Measurements from ENCODE around the gene TNRC6C. TPM values are rescaled to one million over a fixed set of nuclear protein-coding genes. Genes with fewer than 3 reads are reported as not detected.

The TNRC6C gene
- total RNA-seq, 2 donors from 2014 or later: 64.4 to 64.5 TPM

DNA sequence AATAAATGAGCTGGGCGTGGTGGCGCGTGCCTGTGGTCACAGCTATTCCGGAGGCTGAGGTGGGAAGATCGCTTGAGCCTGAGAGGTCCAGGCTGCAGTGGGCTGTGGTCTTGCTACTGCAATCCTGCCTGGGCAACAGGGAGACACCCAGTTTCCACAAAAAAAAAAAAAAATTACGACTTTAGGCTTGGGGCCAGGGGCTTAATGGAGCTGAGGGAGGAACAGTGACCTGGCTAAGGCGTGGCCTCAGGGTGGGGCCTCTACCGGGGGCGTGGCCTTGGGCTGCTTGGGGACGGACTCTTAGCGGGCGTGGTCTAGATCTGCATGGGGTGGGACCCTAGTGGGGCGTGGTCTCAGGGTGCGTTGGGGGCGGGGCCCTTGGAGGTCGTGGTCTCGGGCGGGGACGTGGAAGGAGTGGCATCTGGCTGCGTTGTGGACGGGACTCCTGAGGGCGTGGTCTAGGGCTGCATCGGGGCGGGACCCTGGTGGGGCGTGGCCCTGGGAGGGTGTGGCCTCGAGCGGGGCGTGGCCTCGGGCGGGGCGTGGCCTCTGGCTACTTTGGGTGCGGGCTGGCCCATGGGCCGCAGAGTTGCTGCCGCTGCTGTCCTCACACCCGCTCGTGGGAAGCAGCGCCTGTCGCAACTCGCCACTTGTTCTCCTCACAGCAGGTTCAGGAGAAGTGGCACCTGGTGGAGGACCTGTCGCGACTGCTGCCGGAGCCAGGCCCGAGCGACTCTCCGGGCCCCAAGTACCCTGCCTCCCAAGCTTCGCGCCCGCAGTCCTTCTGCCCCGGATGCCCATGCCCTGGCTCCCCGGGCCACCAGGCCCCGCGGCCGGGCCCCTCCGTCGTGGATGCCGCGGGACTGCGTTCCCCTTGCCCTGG is 181.9 kb downstream of the TNRC6C start:
- Mint-ChIP-seq H3K4me1 (peaks cover 47% of the 10 kb centered on the region), H3K27me3 (no peaks in the 10 kb centered on the region)
- peak; percentile 91 for ATAC-seq

DNA sequence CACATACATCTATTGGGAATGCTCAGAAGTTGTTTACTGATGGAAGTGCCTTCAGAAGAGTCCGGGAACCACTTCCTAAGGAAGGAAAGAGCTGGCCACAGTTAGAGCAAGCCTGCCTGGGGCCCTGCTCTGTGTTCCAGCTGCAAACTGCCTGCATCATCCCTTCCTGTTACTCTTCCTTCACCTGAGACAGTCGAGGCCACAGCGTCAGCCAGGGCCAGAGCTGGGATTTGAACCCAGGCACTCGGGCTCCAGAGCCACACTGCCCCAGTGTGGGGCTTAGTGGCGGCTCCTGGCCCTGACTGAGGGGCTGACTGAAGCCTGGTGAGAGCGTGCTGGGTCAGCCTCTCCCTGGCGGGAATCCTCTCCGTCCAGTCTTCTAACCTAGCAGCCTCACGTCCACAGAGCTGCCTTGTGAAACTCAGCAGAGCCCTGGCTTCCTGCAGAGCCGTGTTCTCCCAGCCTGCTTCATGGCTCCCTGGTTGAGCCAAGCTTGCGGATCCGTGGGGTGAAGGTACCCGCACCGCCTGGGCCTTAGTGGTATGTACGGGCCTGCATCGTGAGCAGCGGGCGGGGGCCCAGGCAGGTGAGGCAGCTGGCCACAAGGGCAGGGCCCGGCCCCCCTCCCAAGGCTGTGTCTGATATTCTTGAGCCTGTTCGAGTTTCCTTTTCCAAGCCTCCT is 183.1 kb downstream of the TNRC6C start:
- ATAC-seq (no peak), DNase-seq (no peak)
- peaks cover 39% of the 10 kb centered on the region for H3K4me1 Mint-ChIP-seq
- H3K27ac Mint-ChIP-seq: no peak overlapping the region
- H3K9me3 ChIP-seq (ENCODE audit: control insufficient read depth, low read length, poor library complexity, severe bottlenecking): no peaks in the 10 kb centered on the region
- no peaks in the 10 kb centered on the region for H3K27me3 Mint-ChIP-seq
- H3K36me3 Mint-ChIP-seq (ENCODE audit: low read depth): peaks cover 2% of the 10 kb centered on the region
- H3K4me3 Mint-ChIP-seq: no peak overlapping the region

More for the DNA sequence above, 181.9 kb downstream of the TNRC6C start:
- DNase-seq: peak; percentile 90 to 95 (median 91)
- no peaks in the 10 kb centered on the region for H3K9me3 ChIP-seq (ENCODE audit: control insufficient read depth, low read length, poor library complexity, severe bottlenecking)
- H3K36me3 Mint-ChIP-seq (ENCODE audit: low read depth): peaks cover 5% of the 10 kb centered on the region
- H3K27ac Mint-ChIP-seq: peak overlapping the region; percentile 87
- H3K4me3 Mint-ChIP-seq: peak overlapping the region; percentile 82

DNA sequence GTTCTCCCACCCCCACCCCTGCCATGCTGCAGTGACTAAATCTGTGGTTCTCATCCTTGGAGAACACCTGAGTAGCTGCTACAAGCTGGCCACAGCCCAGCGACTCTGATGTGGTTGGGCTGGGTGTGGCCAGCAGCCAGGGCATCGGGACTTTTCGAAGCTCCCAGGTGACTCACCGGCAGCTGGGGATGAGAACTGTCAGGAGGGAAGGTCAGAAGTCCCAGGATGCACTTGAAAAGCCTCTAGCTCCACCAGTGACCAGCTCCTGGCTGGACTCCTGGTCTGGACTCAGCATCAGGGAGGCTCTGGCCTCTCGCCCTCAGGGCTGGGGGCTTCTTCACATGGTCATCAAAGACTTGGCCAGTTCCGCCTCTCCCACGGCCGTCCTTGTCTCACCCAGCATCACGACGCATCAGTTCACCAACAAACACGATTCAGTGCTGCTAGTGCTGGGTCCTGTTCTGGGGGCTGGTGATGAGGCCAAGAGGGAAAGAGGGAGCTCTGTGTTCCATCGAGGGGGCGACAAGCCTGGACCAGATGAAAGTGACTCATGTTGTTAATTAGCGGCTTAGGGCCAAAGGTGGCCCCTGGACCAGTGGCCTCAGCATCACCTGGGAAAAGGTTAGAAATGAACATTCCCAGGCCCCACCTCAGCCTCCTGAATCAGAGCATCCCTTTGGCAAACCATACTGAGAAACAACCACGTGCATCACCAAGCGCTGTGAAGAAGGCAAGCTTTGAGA is 183.8 kb downstream of the TNRC6C start:
- no peaks in the 10 kb centered on the region for H3K9me3 ChIP-seq (ENCODE audit: control insufficient read depth, low read length, poor library complexity, severe bottlenecking)
- Mint-ChIP-seq H3K27ac (no peak overlapping the region), H3K36me3 (ENCODE audit: low read depth) (peaks cover 2% of the 10 kb centered on the region), H3K4me3 (no peak overlapping the region), H3K27me3 (no peaks in the 10 kb centered on the region), H3K4me1 (peaks cover 34% of the 10 kb centered on the region)
- ATAC-seq (no peak), DNase-seq (no peak)

DNA sequence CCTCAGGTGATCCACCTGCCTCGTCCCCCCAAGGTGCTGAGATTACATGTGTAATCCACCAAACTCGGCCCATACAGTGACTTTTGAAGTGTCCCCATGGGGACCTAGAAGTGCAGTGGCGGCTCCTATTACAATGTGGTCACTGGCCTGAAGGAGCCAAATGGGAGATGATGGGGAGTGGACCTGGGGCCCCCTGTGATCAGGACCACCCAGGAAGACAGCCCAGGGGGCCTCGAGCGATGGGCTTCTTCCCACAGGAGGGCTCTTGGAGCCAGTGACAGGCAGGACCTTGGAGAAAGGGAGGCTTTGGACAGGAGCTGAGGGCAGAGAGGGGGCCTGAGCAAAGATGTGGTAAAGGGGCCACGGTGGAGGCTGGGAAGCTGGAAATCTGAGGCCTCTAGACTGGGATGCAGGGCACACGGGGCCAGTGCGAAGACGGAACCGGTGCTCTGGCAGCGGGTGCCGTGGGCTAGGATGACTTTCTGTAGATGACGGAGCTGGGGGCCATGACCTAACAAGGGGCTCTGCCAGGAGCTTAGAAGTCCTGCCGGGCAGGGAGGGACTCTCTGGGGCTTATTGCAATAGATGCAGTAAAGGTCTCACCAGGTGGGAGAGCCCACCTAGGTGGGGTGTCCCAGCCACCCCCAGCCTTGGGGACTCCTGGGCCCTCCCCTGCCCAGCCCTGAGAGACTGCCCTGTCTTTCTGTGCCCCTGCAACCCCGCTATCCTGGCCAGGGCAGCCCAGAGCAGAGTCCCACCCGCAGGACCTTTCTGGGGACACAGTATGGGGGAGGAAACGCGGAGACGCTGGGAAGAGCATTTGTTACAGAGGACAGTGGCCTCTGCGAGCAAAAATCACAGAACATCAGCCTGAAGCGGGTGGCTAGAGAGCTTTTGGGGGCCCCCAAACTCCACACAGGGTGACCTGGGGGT is 185.0 kb downstream of the TNRC6C start:
- DNase-seq (no peak), ATAC-seq (no peak)
- H3K27ac Mint-ChIP-seq: no peak overlapping the region
- H3K4me3 Mint-ChIP-seq: no peak overlapping the region
- peaks cover 31% of the 10 kb centered on the region for H3K4me1 Mint-ChIP-seq
- H3K9me3 ChIP-seq (ENCODE audit: control insufficient read depth, low read length, poor library complexity, severe bottlenecking): no peaks in the 10 kb centered on the region
- H3K27me3 Mint-ChIP-seq: no peaks in the 10 kb centered on the region
- peaks cover 2% of the 10 kb centered on the region for H3K36me3 Mint-ChIP-seq (ENCODE audit: low read depth)

DNA sequence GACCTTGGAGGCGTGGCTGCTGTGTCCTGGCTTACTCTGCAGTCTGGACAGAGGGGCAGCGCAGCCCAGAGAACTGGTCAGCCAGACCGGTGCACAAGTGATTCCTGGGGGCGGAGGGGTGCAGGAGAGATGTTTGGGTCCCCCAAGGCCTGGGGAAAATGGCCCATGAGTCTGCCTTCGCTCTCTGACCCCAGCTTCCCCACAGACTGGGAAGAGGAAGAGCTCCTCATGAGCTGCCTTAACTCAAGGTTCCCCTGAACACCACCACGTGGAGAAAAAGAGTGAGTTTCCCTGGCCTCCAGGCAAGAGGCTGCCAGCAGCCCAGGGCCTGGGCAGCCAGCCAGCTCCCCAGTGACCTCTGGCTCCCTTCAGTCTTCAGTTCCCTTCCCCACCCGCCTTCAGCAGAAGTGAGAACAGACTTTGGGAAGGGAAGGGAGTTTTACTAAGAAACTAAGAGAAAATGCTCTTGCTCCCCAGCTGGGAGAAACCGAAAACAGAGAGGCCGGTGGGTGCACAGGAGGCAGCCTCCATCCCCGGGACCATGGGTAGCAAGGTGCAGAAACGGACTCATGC is 185.7 kb downstream of the TNRC6C start:
- DNase-seq (no peak), ATAC-seq (no peak)
- peaks cover 2% of the 10 kb centered on the region for H3K36me3 Mint-ChIP-seq (ENCODE audit: low read depth)
- H3K4me1 Mint-ChIP-seq: peaks cover 26% of the 10 kb centered on the region
- no peaks in the 10 kb centered on the region for H3K27me3 Mint-ChIP-seq
- no peak overlapping the region for H3K27ac Mint-ChIP-seq
- H3K9me3 ChIP-seq (ENCODE audit: control insufficient read depth, low read length, poor library complexity, severe bottlenecking): no peaks in the 10 kb centered on the region
- H3K4me3 Mint-ChIP-seq: no peak overlapping the region

DNA sequence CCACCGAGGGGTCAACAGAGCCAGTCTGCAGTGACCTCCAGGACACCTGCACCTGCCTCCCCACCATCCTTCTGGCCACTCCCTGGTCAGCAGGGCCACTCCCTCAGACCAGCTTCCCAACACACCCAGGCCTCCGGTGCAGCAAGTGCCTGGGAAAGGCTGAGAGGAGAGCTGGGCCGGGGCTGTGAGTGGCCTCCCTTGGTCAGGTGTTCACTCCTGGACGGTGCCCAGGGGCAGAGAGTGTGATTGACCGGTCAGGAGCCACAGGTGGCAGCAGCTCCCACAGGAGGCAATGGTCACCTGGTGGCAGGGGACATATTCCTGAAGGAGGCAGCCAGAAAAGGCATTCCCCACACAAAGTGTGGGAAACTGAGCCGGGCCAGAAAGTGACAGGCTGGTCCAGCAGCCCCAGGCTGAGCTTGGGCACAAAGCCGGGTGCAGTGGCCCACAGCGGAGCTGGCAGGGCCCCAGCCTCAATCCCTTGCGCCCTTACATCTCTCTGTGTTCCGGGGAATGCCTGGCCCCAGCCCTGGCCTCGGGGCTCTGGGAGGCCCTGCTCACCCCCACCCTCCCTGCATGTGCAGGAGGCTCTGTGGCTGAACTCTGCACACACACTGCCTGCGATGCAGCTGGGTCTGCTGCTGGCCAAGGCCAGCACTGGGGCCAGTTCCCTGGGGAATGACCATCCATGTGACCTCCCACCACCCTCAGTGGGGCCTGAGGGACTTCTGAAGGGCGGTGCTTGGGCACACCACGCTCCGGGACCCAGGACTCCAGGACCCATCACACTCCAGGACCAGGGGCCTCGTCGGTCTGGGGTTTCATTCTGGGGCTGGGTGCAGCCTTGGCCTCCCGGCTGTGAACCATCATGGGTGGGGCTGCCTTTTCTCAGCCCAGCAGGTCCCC is 186.5 kb downstream of the TNRC6C start:
- no peaks in the 10 kb centered on the region for H3K9me3 ChIP-seq (ENCODE audit: control insufficient read depth, low read length, poor library complexity, severe bottlenecking)
- DNase-seq (no peak), ATAC-seq (no peak)
- H3K27me3 Mint-ChIP-seq: no peaks in the 10 kb centered on the region
- no peak overlapping the region for H3K4me3 Mint-ChIP-seq
- H3K27ac Mint-ChIP-seq: no peak overlapping the region
- H3K36me3 Mint-ChIP-seq (ENCODE audit: low read depth): peaks cover 2% of the 10 kb centered on the region
- H3K4me1 Mint-ChIP-seq: peaks cover 22% of the 10 kb centered on the region

DNA sequence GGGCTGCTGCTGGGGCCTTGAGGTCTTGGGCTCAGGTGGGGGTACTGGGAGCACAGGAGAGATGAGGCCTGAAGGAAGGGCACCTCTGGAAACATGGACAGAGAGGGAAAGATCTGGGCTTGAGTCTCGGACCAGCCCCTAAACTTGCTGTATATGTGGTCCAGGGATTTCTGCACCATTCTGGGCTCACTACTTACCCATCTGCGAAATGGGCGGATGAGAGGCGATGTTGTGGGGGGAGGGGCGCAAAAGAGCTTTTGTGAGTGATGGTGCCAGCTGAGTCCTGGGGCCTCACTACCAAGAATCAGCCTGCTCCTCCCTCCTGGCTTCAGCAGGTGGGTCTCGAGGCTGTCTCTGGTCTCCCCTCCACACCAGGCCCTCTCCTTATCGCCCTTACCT is 188.0 kb downstream of the TNRC6C start:
- DNase-seq (no peak), ATAC-seq (no peak)
- H3K4me3 Mint-ChIP-seq: no peak overlapping the region
- no peaks in the 10 kb centered on the region for H3K36me3 Mint-ChIP-seq (ENCODE audit: low read depth)
- no peaks in the 10 kb centered on the region for H3K9me3 ChIP-seq (ENCODE audit: control insufficient read depth, low read length, poor library complexity, severe bottlenecking)
- peaks cover 15% of the 10 kb centered on the region for H3K4me1 Mint-ChIP-seq
- no peaks in the 10 kb centered on the region for H3K27me3 Mint-ChIP-seq
- peak overlapping the region; percentile 65 for H3K27ac Mint-ChIP-seq

DNA sequence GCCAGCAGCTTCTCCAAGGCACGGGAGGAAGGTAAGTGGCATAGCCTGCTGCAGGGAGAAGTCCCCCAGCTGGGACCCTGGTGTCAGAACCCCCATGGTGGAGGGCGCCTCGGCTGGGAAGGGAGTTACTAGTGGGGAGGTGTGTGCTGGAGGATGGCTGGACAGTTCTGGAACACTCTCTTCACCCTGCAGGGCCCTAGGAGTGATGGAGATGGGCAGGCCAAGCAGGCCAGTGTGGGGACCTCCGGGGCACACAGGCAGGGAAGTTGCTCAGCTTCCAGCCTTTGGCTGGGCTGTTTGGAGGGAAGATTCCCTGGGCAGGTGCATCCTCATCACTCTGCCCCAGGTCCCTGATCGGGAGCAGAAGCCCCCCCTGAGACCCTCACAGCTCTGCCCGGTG is 188.4 kb downstream of the TNRC6C start:
- ATAC-seq: no peak
- no peaks in the 10 kb centered on the region for H3K9me3 ChIP-seq (ENCODE audit: control insufficient read depth, low read length, poor library complexity, severe bottlenecking)
- H3K36me3 Mint-ChIP-seq (ENCODE audit: low read depth): no peaks in the 10 kb centered on the region
- H3K27me3 Mint-ChIP-seq: no peaks in the 10 kb centered on the region
- no peak overlapping the region for H3K4me3 Mint-ChIP-seq
- H3K27ac Mint-ChIP-seq: peak overlapping the region; percentile 65
- H3K4me1 Mint-ChIP-seq: peaks cover 15% of the 10 kb centered on the region
- DNase-seq: no peak

DNA sequence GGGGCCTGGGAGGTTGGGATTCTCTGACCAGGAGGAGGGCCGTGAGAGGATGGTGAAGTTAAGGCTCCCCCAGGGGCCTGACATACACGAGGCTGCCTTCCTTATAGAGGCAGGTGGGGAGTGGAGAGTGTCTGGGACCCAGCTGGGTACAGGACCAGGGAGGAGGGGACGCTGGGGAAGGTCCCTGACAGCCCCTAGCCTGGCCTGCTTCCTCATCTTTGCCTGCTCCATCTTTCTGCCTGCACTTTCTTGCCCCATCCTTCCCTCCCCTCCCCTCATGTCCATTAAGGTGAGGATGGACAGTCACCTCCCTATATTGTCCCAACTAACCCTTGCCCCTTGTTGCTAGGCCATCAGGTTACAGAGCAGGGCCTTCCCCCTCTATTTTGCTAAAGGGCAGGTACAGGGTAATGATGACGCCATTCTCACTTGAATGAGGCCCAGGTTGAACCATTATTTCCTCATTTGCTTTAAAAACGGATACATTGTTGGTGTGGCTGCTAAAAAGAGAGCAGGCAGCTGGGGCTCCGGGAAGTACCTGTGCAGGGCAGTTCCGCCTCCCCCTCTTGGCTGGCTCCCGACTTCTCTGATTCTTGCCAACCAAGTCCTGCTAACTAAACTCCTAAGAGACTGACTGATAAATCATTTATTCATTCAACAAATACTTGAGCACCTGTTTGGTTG is 189.0 kb downstream of the TNRC6C start:
- DNase-seq: no peak
- no peaks in the 10 kb centered on the region for H3K9me3 ChIP-seq (ENCODE audit: control insufficient read depth, low read length, poor library complexity, severe bottlenecking)
- Mint-ChIP-seq H3K27ac (peak overlapping the region; percentile 65), H3K36me3 (ENCODE audit: low read depth) (no peaks in the 10 kb centered on the region), H3K4me1 (peaks cover 15% of the 10 kb centered on the region), H3K27me3 (no peaks in the 10 kb centered on the region), H3K4me3 (no peak overlapping the region)
- ATAC-seq: peak; percentile 82

DNA sequence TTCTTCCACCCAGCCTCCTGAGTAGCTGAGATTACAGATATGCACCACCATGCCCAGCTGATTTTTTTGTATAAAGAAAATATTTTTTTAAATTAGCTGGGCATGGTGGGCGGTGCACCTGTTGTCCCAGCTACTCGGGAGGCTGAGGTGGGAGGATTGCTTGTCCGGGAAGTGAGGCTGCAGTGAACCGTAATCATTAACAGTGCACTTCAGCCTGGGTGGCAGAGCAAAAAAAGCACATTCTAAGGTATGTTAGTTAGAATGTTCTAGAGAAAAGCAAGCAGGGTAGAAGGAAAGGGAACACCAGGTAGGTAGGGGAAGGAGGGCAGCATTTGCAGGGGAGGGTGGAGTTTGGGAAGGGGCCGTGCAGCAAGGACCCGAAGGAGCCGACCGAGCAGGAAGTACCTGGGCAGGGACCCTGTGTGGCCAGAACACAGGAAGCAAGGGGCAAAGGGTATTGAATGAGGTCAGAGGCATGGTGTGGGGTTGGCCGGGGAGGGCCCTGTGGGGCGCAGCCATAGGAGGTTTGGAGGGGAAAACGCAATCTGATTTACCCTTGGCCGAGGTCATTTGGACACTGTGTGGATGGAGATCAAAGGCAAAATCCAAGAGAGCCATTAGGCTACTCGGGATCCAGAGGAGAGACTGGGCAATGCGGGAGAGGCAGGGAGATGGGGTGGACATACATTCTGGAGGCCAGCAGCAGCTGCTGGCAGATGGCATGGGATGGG is 189.9 kb downstream of the TNRC6C start:
- DNase-seq (no peak), ATAC-seq (no peak)
- Mint-ChIP-seq H3K4me3 (no peak overlapping the region), H3K27ac (peak overlapping the region; percentile 65), H3K27me3 (no peaks in the 10 kb centered on the region), H3K4me1 (peaks cover 12% of the 10 kb centered on the region), H3K36me3 (ENCODE audit: low read depth) (no peaks in the 10 kb centered on the region)
- H3K9me3 ChIP-seq (ENCODE audit: control insufficient read depth, low read length, poor library complexity, severe bottlenecking): no peaks in the 10 kb centered on the region

Data from T-helper 17 cell (primary cell).